Vagina (tissue), 2 donors: ENCODE measurements around the gene SLC13A3. TPM values are rescaled to one million over a fixed set of nuclear protein-coding genes. Genes with fewer than 3 reads are reported as not detected.

Experiments
- DNase-seq, 2 donors: peaks; one replicate each; pipeline ENCODE4 v3.0.0-alpha.2; 2017; ENCODE audit errors: extremely low spot score in 2 of 2
- H3K27ac ChIP-seq: fragments of 200-600 bp; sonication (generic); one replicate; pipeline ENCODE4 v1.5.1; 2019
- H3K27me3 ChIP-seq: fragments of 200-600 bp; sonication (generic); one replicate; pipeline ENCODE4 v1.5.1; 2019
- H3K36me3 ChIP-seq, 2 donors: fragments of 200-600 bp; sonication (generic); one replicate each; pipeline ENCODE4 v1.5.1; 2017 to 2019
- H3K4me1 ChIP-seq: fragments of 200-600 bp; sonication (generic); one replicate; pipeline ENCODE4 v1.5.1; 2019
- H3K4me3 ChIP-seq, 2 donors: fragments of 200-600 bp; sonication (generic); 1 replicate in 1 of 2; 2 replicates in 1 of 2; pipeline ENCODE4 v1.5.1; 2016 to 2019
- H3K9me3 ChIP-seq: fragments of 200-600 bp; sonication (generic); one replicate; pipeline ENCODE4 v1.5.1; 2019
- POLR2A ChIP-seq, 2 donors: fragments of 450-650 bp; IDR thresholded peaks; one replicate each; pipeline ENCODE4 v1.6.1; 2017; ENCODE audit warnings: antibody characterized with exemption in 2 of 2, mild to moderate bottlenecking in 2 of 2, moderate library complexity in 2 of 2
- POLR2AphosphoS5 ChIP-seq, 2 donors: sonication (generic); formaldehyde crosslinking; IDR thresholded peaks; one replicate each; pipeline ENCODE4 v1.9.0; 2017; ENCODE audit warnings: antibody characterized with exemption in 2 of 2, mild to moderate bottlenecking in 2 of 2, low read depth in 1 of 2; ENCODE audit not compliant: insufficient read depth in 1 of 2
- intact Hi-C: fragments of 100-400 bp; cut with DNase I; formaldehyde crosslinking; loops from one replicate; pipeline ENCODE4 v1.15.1; 2023
- total RNA-seq: library from RNA; depleted of rRNA; stranded (reverse); fragments of >200 nt; gene quantifications from one replicate; pipeline ENCODE4 v1.2.3, GENCODE V29; 2016
- TF ChIP-seq, protein P1 (sequence below), 3 experiments: fragments of 450-650 bp in 2 of 3; fragments of 200-600 bp in 1 of 3; sonication (generic) in 1 of 3; IDR thresholded peaks; one replicate each; pipeline ENCODE4 v1.5.1; 2017 to 2019; ENCODE audit warnings: antibody characterized with exemption in 3 of 3, mild to moderate bottlenecking in 2 of 3, moderate library complexity in 2 of 3

The SLC13A3 gene
- total RNA-seq, 1 donor from 2014 or later: 1.2 TPM

DNA sequence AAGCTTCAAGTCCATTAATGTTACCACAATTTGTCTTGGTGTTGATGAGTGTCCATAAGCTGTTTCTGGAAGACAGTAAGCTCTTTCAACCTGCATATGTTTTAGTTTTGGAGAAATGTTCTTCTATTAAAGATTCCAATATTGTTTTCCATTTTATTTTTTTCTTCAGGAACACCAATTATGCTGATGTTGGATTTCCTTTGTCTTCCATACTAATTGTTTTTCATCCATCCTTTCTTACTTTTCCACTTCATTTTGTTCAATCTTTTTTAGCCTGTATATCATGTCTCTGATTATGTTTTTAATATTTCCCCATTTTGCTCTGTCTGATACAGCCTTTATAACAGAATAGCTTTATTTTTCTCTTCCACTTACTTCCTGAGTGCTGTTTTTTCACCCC lies 21.9 kb downstream of the SLC13A3 start:
- no peak overlapping the region for H3K4me3 ChIP-seq
- H3K27me3 ChIP-seq: no peaks in the 10 kb centered on the region
- intact Hi-C loops: no loop called here
- no peak overlapping the region for H3K27ac ChIP-seq
- DNase-seq: no peak
- H3K4me1 ChIP-seq: no peaks in the 10 kb centered on the region
- H3K36me3 ChIP-seq: no peaks in the 10 kb centered on the region
- TF ChIP-seq POLR2A (IDR thresholded peaks at IDR 0.05) (no peak), POLR2AphosphoS5 (IDR thresholded peaks at IDR 0.05; ENCODE audit: insufficient read depth in 1 of 2, low read depth in 1 of 2) (no peak)
- TF ChIP-seq, protein P1, sequence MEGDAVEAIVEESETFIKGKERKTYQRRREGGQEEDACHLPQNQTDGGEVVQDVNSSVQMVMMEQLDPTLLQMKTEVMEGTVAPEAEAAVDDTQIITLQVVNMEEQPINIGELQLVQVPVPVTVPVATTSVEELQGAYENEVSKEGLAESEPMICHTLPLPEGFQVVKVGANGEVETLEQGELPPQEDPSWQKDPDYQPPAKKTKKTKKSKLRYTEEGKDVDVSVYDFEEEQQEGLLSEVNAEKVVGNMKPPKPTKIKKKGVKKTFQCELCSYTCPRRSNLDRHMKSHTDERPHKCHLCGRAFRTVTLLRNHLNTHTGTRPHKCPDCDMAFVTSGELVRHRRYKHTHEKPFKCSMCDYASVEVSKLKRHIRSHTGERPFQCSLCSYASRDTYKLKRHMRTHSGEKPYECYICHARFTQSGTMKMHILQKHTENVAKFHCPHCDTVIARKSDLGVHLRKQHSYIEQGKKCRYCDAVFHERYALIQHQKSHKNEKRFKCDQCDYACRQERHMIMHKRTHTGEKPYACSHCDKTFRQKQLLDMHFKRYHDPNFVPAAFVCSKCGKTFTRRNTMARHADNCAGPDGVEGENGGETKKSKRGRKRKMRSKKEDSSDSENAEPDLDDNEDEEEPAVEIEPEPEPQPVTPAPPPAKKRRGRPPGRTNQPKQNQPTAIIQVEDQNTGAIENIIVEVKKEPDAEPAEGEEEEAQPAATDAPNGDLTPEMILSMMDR (IDR thresholded peaks at IDR 0.05): no peak
- H3K9me3 ChIP-seq: no peaks in the 10 kb centered on the region

DNA sequence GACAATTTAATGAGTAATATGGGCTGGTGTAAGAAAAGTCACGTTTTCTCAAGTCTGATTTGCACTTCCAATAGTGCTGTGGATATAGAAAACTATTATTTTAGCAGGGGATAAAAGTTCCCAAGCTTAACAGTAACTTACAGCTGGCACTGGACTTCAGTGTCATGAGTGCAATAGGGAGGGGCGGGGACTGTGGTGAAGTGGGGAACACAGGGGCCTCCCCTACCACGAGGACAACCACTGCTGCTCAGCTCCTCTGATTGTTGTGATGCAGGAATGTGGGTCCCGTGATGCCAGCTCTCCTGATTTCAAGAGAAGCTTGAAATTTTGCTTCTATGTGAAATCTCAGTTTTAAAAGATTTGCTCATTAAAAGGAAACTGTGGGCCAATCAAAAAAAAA lies 24.0 kb downstream of the SLC13A3 start:
- TF ChIP-seq POLR2A (IDR thresholded peaks at IDR 0.05) (no peak), POLR2AphosphoS5 (IDR thresholded peaks at IDR 0.05; ENCODE audit: insufficient read depth in 1 of 2, low read depth in 1 of 2) (no peak)
- TF ChIP-seq, protein P1 (IDR thresholded peaks at IDR 0.05): no peak
- Histone ChIP-seq H3K9me3 (no peaks in the 10 kb centered on the region), H3K4me3 (no peak overlapping the region), H3K4me1 (no peaks in the 10 kb centered on the region), H3K27ac (no peak overlapping the region), H3K36me3 (no peaks in the 10 kb centered on the region), H3K27me3 (no peaks in the 10 kb centered on the region)
- intact Hi-C loops: no loop called here
- DNase-seq: no peak

DNA sequence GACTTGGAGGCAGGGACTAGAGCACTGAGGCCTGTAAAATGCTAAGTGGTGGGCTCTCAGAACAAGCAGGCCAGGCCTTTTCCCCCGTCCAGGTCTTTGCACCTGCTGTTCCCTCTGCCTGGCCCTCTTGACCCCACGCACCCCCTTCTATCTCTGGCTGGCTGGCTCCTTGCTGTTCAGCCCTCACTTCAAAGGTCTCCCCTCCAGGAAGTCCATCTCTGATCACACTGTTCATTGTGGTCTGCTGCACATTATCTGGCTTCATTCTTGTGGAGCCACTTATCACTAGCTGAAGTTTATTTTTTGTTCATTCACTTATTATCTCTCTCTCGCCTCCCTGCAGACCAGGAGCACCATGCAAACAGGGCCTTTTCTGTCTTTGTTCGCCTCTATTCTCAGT lies 24.5 kb downstream of the SLC13A3 start:
- no peaks in the 10 kb centered on the region for H3K27me3 ChIP-seq
- no peak overlapping the region for H3K4me3 ChIP-seq
- no peak overlapping the region for H3K27ac ChIP-seq
- no peak for TF ChIP-seq POLR2A (IDR thresholded peaks at IDR 0.05)
- TF ChIP-seq POLR2AphosphoS5 (IDR thresholded peaks at IDR 0.05; ENCODE audit: insufficient read depth in 1 of 2, low read depth in 1 of 2): no peak
- TF ChIP-seq, protein P1 (IDR thresholded peaks at IDR 0.05): no peak
- intact Hi-C loops: no loop called here
- DNase-seq: no peak
- H3K4me1 ChIP-seq: no peaks in the 10 kb centered on the region
- no peaks in the 10 kb centered on the region for H3K9me3 ChIP-seq
- no peaks in the 10 kb centered on the region for H3K36me3 ChIP-seq

DNA sequence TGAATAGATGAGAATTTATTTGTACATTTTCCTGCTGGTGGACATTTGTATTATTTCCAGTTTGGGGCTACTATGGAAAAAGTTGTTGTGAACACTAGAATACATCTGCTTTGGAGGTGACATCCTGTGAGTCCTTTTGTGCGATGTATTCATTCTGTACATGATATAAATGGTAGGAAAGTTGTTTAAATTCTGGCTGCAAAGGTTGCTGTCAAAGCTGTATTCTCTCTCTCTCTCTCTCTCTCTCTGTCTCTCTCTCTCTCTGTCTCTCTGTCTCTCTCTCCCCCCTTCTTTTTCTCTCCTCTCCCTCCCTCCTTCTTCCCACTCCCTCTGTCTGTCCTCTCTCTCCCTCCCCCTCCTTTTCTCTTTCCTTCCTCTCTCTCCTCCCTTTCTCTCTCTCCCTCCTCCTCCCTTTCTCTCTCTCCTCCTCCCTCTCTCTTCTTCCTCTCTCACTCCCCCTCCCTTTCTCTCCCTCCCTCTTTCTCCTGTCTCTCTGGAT lies 25.3 kb downstream of the SLC13A3 start:
- Histone ChIP-seq H3K27ac (no peak overlapping the region), H3K9me3 (no peaks in the 10 kb centered on the region), H3K4me1 (no peaks in the 10 kb centered on the region), H3K36me3 (no peaks in the 10 kb centered on the region), H3K27me3 (no peaks in the 10 kb centered on the region), H3K4me3 (no peak overlapping the region)
- no peak for DNase-seq
- TF ChIP-seq POLR2A (IDR thresholded peaks at IDR 0.05): no peak
- TF ChIP-seq, protein P1 (IDR thresholded peaks at IDR 0.05): no peak
- TF ChIP-seq POLR2AphosphoS5 (IDR thresholded peaks at IDR 0.05; ENCODE audit: insufficient read depth in 1 of 2, low read depth in 1 of 2): no peak
- intact Hi-C loops: no loop called here

DNA sequence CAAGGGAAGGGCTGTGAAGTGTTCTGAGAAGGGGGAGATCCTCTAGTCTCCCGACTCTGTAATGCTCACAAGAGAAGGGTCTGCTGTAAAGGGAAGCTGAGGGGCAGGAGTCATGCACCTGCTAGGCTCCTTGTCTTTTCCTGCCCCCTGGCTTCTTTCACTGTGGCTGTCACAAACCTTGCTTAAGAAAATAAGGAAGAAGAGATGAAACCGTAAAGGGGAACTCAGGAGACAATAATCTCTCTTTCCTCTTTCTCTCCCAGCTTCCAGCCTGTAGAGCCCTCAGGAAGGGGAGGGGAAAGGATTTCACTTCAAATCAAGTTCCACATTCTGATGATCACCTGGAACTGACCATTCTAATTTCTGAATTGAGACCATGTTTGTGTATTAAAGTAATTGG lies 26.3 kb downstream of the SLC13A3 start:
- Histone ChIP-seq H3K4me1 (no peaks in the 10 kb centered on the region), H3K27me3 (no peaks in the 10 kb centered on the region), H3K9me3 (no peaks in the 10 kb centered on the region), H3K27ac (no peak overlapping the region), H3K4me3 (no peak overlapping the region), H3K36me3 (no peaks in the 10 kb centered on the region)
- no peak for DNase-seq
- TF ChIP-seq, protein P1 (IDR thresholded peaks at IDR 0.05): no peak
- no peak for TF ChIP-seq POLR2AphosphoS5 (IDR thresholded peaks at IDR 0.05; ENCODE audit: insufficient read depth in 1 of 2, low read depth in 1 of 2)
- intact Hi-C loops: no loop called here
